Testis (tissue), 2 donors: ENCODE data around the gene RGS6.

Experiments used
- CTCF ChIP-seq, 3 experiments: fragments of 450-650 bp in 2 of 3; fragments of 200-600 bp in 1 of 3; sonication (generic) in 1 of 3; IDR thresholded peaks; one replicate each; pipeline ENCODE4 v1.5.1; 2016 to 2019; ENCODE audit warnings: antibody characterized with exemption in 3 of 3, mild to moderate bottlenecking in 2 of 3, moderate library complexity in 1 of 3
- POLR2A ChIP-seq: fragments of 450-650 bp; IDR thresholded peaks from one replicate; pipeline ENCODE4 v1.6.1; 2017; ENCODE audit warnings: antibody characterized with exemption, mild to moderate bottlenecking, moderate library complexity

DNA sequence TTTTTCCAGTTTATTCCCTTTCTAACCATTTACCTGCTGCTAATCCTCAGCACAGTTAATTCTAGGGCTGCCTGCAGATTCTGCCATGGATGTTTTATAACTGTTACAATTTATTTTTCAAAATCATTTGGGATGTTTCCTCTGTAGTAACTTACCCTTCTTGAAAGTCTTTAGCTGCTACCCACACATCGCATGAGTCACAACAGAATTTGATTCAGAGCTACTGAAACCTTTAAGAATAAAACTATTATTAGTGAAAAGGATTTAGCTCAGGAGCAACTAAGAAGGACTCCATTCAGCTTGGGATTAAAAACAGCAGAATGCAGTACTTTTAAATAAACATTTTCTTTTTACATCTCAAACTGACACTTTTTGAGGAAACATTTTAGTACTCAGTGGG lies 41.7 kb upstream of the RGS6 start:
- TF ChIP-seq CTCF (IDR thresholded peaks at IDR 0.05) (no peak), POLR2A (no peak)
